CD4-positive, alpha-beta T cell treated with Interleukin-1 beta for 1 hour (primary cell): ENCODE data around the gene RIOK1.

Experiments used
- DNase-seq, 2 donors: peaks; one replicate each; pipeline ENCODE4 v3.0.0-alpha.2; 2020 to 2022

Gene RIOK1

DNA sequence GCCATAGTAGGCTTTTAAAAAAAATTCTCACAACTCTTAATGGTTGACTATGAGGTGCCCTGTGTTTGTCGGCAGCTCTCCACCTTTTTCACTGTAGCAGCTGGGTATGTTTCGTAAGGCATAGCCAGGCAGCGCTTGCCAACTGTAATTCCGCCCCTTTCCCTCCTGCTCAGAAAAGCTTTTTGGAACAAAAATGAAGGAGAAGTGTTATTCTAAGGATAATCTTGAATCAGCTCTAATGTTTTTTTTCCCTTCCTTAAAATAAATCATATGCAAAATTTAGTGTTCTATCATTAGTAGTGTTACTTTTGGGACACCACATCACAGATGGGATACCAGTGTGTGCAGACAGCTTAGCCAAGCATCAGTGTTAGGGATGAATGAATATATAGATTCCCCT lies 21.2 kb downstream of the RIOK1 start:
- no peak for DNase-seq

DNA sequence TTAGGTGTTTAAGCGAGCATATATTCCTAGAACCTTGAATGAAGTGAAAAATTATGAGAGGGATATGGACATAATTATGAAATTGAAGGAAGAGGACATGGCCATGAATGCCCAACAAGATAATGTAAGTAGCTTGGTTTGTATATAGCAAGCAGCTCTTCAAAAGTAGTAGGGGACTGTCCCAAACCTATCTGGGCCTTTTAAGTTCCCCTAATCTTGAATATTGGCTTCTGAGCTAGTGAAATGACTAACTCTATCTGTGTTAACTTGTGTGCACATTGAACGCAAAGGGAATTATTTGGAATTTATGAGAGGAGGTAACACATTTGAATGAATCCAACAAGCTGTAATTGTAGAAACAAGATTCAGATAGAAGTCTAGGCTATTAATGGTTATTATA lies 21.7 kb downstream of the RIOK1 start:
- DNase-seq: no peak

DNA sequence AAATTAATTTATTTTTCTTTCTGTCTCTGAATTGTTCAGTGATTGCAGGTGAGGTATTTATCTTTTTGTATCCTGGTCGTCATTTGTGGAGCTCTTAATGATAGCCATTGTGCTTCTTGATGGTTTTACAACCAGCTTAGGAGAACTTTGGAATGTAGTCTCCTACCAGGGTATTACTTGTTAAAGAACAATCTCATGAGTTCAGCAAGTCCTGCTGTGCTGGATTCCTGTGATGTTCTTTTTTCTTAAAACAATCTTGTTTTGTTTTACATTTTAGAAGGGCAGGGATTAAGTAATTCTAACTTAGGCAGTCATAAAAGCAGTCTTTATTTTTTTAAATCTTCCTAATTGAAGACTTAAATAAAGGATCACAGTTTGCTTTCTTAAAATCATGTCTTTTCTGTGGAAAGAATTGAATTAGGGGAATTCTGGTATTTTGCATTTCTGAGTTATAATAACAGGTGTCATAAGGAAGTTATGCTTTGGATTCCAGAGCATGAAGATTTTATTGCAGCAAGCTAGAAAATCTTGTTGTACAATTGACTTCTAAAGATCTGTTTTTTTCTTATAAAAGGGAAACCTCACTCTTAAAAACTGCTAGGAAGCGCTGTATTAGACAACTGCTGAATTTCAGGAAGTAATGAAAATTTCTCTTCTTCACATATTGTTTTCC lies 23.7 kb downstream of the RIOK1 start:
- no peak for DNase-seq

DNA sequence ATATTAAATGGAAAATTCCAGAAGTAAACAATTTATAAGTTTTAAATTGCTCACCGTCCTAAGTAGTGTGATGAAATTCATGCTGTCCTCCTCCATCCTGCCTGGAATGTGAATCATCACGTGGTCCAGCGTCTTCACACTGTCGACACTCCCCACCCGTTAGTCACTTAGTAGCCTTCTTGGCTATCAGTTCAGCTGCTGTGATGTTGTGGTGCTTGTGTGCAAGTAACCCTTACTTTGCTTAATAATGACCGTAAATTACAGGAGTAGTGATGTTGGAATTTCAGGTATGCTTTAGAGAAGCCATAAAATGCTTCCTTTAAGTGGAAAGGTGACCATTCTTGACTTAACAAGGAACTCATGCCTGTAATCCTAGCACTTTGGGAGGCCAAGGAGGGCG lies 25.2 kb downstream of the RIOK1 start:
- DNase-seq: no peak

DNA sequence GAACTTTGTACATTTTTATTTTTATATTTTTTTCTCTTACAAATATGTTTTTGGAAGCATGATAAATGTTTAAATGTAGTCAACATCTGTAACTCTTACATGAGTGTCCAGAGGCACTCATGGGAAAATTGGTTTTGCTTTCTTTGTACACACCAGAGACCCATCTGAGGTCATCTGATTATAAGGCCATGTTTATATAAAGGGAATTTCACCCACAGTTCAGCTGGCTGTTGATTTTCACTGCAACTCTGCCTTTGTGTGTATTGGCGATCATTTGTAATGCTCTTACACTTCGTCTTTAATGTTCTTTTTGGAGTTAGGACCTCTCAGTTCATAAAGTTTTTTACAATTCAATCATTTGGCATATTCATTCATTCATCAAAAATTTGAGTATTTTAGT lies 28.1 kb downstream of the RIOK1 start:
- no peak for DNase-seq

DNA sequence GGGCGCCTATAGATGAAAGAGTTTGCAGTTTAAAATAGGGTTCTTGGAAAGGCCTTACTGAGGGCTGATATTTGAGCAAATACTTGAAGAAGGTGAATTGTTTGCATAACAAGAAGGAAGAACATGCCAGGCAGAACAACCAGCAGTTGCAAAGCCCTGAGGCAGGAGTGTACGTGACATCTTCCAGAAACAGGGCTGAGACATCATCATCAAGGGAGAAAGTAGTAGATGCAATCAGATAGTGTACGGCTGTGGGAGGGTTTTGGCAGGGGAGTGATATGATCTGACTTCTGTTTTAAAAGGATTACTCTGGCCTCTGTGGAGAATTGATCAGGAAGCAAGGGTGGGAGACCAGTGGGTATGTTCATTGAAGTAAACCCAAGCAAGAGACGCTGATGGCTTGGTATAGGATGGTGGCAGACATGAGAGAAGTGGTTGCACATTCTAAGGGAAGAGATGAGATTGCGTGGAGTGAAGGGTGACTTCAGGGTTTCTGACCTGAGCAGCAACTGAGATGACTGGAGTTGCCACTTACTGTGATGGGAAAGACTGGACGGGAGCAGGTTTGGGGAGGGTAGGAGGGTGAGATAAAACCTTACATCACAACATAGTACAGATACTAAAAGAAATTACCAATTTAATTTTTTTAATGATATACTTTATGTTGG lies 28.8 kb downstream of the RIOK1 start:
- DNase-seq: no peak

DNA sequence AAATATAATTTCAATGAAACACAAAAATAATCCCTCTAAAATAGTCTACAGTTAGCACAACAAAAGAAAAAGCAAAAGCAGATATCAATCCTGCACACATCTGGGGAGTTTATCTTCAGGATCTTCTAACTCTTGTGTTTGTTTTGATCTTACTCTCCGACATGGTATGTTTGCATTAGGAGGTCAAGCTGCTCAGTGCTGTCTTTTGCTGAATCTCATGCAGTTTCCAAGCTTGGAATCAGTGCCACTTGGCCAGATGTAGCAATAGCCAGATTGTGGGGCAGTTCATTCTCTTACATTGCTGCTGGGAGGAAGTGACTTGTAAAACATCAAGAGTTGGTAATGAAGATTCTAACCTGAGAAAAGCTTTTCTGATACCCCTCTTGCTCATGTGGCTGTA lies 29.5 kb downstream of the RIOK1 start:
- no peak for DNase-seq

DNA sequence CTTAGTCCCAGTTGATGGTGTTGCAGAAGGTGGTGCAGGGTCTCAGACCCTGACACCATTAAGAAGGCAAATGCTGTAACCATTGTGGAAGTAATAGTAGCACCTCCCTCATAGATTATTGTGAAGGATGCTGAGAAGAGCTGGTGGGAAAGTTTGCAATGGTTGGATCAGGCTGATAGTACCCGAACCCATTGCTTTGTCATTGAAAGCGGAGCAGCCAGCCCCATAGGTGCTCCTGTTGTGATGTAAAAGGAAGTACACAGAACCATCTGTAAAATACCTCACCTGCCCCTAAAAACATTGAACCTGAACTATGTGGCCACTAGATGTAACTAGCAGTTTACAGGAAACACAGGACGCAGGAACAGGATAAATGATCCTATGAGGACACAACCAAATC lies 31.5 kb downstream of the RIOK1 start:
- no peak for DNase-seq

DNA sequence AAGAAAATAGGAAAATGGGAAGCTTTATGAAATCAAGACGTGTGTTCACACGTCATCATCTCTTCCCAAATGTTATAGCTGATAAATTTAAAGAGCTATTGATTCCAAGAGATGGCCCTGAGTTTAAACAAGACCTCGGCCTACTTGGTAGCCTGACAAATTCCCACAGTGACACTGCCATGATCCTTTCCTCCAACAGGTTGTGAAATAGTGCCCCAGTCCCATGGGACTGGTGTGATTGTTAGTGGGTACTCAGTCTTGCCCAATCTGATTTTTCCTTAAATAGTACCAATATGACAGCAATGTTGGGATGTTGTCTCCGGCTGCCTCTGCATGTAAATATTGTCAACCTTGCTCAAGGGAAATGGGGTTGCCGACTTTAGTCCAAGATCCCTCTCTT lies 34.5 kb downstream of the RIOK1 start:
- DNase-seq: no peak

DNA sequence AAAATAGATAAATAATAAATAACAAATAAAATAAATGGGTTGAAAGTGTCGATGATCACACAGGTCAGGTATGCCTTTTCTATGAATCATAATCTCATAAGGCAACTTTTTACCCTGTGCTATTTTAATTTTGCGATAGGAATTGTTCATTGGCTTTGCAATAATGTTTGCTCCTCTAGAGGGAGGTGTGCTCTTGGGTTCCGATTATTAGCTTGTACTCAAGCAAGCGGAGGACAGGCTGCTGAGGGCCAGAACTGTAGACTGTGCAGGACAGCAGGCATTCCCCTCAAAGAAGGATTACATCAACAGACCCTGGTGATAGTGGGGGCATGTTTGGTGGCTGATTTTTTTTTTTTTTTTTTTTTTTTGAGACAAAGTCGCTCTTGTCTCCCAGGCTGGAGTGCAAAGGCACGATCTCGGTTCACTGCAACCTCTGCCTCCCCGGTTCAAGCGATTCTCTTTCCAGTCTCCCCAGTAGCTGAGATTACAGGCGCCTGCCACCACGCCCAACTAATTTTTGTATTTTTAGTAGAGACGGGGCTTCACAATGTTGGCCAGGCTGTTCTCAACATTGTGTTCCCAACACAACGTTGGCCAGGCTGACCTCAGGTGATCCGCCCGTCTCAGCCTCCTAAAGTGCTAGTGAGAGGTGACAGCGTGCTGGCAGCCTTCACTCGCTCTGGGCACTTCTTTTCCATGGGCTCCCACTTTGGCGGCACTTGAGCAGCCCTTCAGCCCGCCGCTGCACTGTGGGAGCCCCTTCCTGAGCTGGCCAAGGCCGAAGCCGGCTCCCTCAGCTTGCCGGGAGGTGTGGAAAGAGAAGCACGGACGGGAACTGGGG lies 35.6 kb downstream of the RIOK1 start:
- DNase-seq: no peak

DNA sequence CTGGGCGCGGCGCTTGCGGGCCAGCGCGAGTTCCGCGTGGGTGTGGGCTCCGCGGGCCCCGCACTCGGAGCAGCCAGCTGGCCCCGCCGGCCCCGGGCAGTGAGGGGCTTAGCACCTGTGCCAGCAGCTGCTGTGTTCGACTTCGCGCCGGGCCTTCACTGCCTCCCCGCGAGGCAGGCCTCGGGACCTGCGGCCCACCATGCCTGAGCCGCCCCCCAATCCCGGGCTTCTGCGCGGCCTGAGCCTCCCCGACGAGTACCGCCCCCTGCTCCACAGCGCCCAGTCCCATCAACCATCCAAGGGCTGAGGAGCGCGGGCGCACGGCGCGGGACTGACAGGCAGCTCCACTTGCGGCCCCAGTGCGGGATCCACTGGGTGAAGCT lies 36.2 kb downstream of the RIOK1 start:
- no peak for DNase-seq

DNA sequence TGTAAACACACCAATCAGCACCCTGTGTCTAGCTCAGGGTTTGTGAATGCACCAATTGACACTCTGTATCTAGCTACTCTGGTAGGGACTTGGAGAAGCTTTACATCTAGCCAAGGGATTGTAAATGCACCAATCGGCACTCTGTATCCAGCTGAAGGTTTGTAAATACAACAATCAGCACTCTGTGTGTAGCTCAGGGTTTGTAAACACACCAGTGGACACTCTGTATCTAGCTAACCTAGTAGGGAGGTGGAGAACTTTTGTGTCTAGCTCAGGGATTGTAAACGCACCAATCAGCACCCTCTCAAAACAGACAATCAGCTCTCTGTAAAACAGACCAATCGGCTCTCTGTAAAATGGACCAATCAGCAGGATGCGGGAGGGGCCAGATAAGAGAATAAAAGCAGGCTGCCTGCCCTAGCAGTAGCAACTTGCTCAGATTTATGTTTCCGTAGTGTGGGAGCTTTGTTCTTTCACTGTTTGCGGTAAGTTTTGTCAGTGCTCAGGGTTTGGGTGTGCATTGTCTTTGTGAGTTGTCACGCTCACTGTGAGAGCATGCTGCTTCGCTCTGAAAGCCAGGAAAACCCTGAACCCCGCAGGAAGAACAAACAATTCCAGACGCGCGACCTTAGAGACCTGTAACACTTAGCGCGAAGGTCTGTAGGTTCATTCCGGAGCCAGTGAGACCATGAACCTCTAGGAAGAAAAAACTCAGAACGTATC lies 37.0 kb downstream of the RIOK1 start:
- DNase-seq: no peak

DNA sequence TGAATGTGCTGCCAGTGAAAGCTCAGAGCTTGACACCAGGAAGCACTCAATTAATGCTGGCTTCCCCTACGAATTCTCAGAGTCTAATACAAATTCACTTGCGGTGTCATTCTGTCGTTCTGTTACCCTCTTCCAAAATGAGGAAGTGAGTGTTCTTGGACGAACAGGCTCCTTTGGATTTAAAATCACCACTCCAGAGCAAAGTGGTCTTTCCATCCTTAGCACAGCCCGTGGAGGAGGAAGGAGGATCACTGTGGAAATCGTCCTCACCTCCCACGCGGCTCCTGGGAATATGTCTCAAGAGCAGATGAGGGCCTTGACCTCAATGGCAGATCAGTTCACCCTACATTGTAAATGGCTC lies 41.7 kb downstream of the RIOK1 start:
- DNase-seq: no peak

DNA sequence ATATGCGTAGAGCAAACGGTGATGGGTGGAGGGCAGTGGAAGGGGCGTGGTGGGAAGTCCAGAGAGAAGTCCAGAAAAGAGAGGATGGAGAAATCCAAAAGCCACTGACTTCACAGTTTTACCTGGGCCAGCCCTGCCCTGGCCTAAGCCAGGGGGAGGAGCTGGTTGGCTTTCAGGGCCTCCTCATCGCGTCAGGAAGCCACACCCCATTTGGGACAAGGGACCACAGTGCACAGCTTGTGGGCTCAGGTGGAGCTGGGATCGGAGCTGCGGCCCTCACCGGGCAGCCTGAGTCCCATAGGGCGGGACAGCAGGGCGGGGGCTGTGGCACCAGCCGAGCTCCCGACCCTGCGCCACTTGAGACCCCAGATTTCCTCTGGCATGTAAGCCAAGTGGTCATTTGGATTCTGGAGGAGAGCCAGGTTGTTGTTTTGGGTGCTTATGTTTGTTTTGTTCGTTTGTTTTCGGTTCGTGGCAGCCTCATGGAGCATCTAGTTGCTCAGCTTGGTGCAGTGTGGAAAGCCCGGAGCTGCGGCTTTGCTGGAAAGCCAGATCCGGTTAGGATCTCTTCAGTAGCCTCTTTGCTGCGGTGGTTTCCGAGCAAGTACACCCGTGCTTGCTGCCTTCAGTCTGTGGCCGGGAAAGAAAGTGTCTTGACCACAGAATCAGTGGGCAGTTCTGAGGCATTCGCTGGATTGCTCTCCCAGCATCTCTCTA lies 42.2 kb downstream of the RIOK1 start:
- no peak for DNase-seq

DNA sequence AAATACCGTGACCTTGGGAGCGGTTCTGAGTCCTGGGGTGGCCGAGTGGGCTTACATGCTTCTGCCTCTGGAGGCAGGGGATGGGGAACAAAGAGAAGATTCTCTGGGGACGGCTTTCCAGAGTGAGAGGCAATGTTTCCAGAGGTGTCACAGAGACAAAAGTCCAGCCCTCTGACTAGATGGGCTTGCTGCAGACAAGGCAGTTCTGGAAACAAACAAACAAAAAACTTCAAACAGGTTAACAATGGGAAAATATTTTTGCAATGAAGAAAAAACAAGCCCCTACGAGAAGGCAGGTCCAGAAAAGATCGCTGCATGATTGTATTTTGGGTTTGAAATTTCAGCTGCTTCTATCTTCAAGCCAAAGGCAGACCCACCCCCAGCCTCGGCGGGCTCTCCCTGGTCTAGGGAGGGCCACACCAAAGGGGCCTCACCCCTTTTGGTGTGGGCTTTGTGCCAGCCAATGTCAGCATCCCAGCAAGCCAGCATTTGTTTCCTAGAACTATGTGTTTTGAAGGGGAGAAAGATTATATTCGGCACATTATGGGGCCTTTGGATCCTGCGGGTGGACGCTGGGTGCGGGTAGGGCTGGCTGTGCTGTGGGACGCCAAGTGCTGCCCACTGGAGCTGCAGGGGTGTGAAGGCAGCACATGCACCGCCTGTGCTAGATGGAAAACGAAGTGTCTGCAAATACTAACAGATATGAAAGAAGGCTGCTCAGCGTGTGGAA lies 42.9 kb downstream of the RIOK1 start:
- DNase-seq: no peak

DNA sequence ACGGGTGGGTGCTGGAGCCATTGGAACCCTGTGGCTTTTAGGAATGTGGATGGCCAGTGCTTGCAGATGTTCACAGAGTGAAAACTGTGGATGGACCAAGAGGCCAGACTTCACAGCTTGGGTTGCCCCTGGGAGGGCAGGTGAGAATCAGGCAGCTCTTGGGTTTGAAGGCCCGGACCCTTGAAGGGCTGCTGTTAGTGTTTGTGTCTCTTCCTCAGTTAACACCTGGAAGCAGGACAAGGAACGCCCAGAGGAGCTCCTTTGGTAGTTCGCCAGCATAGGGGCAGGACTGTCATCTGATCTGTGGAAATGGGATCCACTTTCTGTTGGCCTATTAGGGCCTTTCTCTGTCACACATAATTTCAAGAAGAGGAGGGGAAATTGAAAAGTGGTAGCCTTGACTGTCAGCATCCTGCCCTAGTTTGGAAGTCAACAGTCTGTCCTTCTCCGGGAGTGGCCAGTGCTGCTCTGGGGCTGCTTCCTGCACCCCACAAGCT lies 43.6 kb downstream of the RIOK1 start:
- DNase-seq: no peak

DNA sequence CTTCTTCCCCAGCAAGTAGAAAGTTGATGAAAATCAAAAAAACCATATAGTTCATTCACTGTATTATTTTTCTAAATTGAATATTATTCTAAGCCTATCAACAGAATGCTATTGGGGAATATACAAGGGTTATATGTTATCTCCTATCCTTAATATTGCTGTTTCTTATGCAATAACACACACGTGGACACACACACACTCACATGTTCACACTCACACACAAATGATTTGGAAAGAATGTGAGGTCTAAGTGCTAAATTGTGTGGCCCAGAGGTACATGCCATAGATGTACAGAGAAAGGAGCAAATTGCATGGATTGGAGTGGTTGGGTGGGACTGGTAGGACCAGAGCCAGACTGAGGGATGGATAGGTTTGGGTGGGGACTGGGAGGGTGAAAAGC lies 45.1 kb downstream of the RIOK1 start:
- DNase-seq: no peak

DNA sequence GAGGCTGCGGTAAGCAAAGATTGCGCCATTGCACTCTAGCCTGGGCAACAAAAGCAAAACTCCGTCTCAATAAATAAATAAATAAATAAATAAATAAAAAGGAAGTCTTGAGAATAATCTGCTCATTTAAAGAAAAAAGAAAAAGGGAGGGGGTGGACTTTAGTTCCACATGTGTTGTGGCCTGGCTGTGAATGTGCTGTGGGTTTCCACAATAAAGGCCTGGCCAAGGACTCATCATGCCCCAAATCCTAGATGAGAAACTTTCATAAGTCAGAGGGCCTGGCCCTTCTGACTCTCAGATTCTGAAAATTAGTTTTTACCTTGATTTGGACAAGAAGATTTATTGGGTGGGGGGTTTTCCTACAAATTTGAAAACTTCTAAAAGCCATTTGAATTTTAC lies 48.4 kb downstream of the RIOK1 start:
- no peak for DNase-seq

DNA sequence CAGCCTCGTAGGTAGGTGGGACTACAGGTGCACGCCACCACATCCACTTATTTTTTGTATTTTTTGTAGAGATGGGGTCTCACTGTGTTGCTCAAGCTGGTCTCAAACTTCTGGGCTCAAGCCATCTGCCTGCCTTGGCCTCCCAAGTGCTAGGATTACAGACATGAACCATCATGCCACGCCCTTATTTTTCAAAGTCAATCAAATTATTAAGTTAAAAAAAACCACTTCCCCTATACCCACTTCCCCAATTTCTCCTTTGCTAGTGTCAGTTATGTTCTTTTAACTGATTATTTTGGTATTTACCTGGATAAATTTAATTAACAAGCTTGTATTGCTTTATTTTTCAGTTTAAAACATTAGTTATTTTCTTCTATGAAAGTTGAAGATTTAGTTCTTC lies 49.6 kb downstream of the RIOK1 start:
- DNase-seq: no peak

DNA sequence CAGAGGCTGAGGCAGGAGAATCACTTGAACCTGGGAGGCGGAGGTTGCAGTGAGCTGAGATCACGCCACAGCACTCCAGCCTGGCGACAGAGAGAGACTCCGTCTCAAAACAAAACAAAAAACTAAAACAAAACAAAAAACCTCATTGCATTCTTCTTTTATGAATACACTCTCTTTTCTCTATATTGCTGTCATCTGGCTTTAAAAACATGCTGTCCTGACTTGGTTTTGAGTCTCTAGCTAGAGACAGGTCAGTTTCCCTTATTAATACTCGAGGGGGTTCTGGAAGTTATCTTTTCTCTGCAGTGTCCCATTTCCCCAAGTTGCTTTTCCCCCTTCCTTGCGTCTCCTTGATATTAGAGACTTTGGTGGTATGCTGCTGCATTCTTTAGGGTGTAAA lies 50.9 kb downstream of the RIOK1 start:
- no peak for DNase-seq

DNA sequence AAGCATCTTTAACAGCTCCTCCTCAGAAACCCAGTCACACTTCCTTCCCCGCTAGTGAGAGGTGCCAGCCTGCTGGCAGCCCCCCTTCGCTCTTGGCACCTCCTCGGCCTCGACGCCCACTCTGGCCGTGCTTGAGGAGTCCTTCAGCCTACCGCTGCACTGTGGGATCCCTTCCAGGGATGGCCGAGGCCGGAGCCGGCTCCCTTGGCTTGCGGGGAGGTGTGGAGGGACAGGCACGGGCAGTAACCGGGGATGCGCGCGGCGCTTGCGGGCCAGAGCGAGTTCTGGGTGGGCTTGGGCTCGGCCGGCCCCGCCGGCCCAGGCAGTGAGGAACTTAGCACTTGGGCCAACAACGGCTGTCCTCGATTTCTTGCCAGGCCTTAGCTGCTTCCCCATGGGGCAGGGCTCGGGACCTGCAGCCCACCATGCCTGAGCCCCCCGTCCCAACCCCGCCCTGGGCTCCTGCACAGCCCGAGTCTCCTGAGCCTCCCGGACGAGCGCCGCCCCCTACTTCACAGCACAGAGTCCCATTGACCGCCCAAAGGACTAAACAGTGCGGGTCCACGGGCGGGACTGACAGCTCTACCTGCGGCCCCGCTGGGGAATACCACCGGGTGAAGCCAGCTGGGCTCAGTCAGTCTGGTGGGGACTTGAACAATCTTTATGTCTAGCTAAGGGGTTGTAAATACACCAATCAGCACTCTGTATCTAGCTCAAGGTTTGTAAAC lies 51.6 kb downstream of the RIOK1 start:
- DNase-seq: no peak
